ENCODE data around the gene CD40LG.
A peak's percentile ranks its signal among the peaks of the same experiment; 100 is the strongest.

CD40LG gene

DNA sequence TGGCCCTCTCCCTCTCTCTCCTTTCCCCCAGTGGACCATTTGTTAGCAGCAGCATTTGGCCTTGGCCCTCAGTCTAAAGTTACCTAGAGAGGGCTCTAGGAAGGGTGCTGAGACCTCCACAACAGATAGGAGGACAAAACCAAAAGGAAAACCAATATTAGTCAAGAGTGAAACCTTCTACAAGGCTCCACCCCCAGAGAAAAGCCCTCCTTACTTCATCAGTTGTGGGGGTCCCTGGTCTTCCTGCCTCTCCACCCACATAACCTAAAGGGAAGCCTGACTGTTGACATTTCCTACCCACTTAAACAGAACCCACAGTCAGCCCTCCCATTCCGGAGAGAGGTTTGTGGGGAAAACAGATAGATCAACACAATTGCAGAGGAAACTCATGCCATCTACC, 4.7 kb upstream of the CD40LG start:
- intact Hi-C loops (cut with DNase I) = no loop called here
- no peak for DNase-seq

DNA sequence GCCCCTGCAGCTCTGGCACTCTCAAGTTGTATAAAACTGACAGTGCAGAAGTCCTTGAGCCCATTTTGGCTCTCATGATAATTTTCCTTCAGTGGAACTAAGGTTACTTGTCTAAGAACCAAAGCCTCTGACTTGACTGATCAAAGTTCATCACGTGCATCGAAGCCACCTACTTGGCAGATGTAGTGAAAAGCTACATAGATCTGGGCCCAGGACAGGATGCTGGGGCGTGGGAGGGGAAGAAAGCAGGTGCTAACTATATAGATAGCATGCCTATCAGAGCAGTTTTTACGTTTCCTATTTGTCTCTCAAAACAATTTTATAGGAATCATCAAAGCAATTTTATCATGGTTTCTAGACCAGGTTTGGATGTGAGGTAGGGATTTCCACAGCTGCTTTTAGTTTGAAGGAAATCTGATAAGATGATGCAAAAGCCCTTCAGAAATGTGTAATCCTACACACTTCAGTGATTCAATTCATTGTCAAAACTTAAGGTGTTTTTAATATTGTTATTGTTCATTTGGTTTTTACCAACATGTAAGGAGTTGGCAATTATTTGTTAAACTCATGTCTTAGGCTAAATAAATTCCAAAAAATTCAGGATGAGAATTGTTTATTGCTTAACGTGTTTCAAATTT, 1.2 kb upstream of the CD40LG start:
- intact Hi-C loops (cut with DNase I) = no loop called here
- no peak for DNase-seq

DNA sequence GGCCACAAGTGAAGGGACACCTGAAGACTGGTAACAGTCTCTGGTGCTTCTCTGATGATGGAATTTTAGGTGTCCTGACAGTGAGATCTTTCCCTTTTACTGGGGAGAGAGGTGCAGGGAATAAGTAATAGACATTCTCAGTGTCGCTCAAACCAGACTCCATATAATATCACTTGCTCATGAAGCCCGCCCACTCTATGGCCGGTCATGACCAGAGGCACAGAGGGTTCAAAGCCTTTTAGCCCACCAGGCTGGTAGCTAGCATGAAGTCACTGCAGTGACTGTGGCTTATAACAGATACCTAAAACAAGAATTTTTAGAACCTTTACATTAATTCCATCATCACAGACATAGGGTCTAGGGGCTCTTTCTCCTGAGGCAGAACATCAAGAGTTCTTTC, 2.9 kb downstream of the CD40LG start:
- intact Hi-C loops (cut with DNase I) = no loop called here
- DNase-seq = no peak

DNA sequence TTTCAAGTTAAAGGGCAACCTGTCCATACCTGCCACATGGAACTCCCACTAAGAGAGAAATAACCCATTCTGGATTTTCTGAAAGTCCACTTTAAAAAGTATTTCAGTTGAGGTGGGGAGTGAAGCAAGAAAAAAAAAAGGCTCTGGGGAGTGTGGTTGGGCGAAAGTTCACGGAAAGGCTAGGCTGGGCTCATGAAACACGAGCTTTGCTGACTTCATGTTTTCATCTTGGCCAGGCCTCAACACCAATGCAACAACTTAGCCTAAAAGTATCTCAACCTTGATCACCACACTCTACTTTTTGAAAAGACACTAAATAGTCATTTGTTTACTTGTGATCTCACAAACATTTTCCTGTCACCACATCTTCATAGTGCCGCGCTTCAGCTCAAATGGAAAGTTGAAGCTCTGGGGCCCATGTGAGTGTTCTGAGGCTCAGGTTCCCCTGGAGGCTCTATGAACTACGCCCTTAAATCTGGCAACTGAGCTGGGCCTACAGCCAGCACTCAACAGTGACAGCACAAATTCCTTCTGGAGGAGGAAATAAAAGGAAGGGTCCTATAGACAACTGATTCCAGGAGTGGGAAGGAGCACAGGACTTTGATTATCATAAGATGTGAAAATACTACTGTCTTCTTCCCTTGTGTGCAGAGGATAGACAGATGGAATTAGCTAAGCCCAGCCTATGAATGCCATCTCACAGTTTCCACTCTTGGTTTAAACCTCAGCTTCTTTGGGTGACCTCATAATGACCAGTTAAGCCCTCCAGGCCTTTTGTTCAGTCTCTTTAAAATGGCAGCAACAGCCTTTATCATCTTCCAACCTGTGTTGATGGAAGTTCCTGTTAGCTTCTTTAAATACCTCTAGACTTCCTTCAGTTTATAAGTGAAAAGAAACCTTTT, 5.1 kb downstream of the CD40LG start:
- intact Hi-C loops (cut with DNase I) = no loop called here

DNA sequence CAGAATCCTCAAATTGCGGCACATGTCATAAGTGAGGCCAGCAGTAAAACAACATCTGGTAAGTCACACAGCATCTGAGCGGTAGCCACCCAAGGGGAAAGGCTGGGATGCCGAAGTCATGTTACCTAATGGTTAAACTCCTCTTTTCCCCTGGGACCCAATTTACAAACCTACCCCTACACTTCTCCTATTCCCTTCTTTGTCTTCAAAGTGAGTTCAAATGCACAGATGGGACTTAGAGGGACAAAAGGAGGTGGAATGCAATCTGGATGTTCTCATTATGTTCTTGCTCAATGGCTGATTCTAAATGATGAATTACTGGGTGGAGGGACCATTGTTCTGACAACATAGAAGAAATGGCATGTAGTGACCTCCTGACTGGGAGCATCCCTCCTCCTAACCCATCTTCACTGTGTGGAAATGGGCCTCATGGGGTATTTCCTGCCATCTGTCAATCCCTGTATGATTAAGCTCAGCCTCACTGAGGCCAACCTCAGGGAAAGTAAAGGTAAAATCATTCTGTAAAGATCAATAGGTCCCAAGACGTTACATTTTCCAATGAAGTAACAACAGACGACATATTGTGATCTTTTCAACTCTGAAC, 8.5 kb downstream of the CD40LG start:
- DNase-seq = no peak
- intact Hi-C loops (cut with DNase I) = no loop called here

More for the DNA sequence above, 5.1 kb downstream of the CD40LG start:
- DNase-seq = no peak

DNA sequence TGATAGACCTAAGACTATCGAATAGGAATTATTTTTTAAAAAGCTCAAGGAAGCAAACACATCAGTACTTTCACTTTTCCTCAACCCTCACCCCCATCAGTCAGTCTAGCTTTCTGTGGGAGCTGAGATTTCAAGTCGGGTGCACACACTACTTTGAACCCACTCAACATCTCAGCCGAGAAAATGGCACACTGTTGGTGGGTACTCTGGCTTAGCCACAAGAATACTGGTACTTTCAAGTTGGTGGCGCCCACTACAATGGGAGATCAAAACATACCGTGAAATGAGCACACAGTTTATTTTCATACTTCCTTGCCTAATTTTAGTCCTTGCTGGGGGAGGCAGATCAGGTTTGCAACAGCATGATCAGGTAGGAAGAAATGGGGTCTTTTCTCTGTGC, 10.2 kb downstream of the CD40LG start:
- DNase-seq = peak in 2 of 42 donors; percentile 7 to 12

DNA sequence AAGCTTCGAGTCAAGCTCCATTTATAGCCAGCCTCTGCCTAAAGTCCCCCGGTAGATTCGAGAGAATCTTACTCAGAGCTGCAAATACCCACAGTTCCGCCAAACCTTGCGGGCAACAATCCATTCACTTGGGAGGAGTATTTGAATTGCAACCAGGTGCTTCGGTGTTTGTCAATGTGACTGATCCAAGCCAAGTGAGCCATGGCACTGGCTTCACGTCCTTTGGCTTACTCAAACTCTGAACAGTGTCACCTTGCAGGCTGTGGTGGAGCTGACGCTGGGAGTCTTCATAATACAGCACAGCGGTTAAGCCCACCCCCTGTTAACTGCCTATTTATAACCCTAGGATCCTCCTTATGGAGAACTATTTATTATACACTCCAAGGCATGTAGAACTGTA, 11.2 kb downstream of the CD40LG start:
- DNase-seq = no peak
- intact Hi-C loops (cut with DNase I) = no loop called here

More for the DNA sequence above, 10.2 kb downstream of the CD40LG start:
- intact Hi-C loops (cut with DNase I) = no loop called here

DNA sequence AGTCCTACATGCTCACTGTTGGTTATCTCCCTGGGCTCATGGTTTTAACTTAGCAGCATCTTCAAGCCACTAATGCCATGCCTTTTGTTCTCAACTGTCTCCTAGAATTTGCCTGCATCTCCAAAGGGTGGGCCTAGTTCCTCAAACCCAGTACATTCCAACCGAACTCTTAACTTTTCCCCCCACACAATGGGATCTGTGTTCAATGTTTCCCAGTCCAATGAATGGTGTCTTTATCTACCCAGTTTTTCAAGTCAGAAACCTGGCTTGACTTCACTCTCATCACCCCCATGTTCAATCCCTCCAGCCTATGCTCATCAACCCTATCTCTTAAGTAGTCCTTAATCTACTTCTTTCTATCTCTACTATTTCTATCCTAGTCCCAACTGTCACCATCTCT, 12.9 kb downstream of the CD40LG start:
- intact Hi-C loops (cut with DNase I) = no loop called here
- DNase-seq = no peak

DNA sequence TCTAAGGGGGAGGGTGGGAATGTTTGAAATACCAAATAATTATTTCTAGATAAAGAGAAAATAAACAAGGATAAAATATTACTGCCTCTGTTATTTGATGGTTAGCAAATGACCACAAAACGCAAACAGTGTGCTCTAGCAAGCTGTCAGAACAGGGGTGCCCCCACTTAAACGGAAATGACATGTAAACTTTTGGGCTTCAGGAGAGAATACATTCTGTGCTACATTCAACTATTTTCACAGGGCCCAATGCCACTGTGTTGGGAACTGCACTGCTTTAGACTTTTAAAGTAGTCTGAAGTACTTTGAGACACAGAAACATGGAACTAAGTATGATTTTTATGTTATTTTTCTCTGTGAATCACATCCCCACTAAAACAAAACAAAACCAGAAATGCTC, 14.1 kb downstream of the CD40LG start:
- DNase-seq = no peak
- intact Hi-C loops (cut with DNase I) = no loop called here

DNA sequence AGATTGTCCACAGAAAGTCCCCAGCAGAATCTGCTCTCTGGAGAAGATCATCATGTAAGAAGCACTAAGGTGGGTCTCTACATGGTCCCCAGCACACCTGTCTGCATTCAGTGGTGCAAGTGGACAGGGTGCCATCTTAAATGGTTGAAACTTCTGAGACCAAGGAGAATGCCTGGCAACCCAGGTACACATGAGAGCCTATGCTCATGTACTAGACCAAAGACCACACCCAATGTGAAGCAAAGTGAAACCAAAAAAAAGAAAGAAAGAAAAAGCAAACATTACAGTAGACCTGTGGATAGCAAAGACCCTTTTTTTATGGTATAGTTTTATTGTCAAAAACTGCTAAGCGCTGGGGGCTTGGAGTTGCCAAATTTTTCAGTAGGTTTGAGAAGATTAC, 15.0 kb downstream of the CD40LG start:
- intact Hi-C loops (cut with DNase I) = no loop called here
- no peak for DNase-seq

DNA sequence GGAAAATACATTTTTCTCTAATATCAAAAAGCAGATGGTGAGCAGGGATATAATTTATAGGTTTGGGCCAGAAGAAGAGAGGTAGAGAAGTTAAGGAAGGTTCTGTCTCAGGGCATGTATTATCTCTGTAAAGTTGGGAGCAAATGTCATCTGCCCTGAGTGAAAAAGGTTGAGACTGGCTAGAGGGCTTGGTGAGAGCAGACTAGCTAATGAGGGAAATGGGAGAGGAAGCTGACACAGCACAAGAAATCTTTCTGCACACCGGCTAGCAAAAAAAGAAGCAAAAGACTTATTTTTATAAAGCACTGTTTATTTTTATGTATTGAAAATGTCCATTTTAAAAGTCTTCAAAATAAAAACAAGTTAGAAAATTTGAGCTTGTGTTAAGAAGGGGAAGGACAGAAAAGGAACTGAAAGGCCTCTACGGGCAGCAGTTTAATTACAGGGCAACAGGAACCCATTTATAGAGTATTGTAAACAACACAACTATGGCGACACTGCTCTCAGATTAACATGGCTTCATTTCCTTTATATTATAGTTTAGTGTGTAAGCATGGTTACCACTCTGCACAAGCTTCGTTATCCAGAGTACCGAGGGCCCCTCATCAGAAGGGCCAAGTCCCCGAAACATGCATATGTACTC, 17.4 kb downstream of the CD40LG start:
- intact Hi-C loops (cut with DNase I) = no loop called here
- DNase-seq = no peak

DNA sequence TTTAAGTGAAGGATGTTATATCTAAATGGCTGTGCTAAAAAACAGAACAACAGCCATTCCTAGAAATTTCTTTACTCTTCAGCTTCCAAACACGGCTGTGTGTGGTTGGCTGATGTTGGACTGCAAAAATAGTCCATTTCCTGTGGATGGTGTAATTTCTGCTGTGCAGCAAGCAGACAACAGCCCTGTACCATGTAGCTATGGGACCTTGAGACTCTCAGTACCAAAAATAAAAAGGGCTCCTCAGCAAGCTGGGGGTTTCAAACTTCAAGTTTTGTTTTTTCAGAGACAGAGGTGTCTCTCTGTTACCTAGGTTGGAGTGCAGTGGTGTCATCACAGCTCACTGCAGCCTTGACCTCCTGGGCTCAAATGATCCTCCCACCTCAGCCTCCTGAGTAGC, 18.1 kb downstream of the CD40LG start:
- no peak for DNase-seq
- intact Hi-C loops (cut with DNase I) = no loop called here

DNA sequence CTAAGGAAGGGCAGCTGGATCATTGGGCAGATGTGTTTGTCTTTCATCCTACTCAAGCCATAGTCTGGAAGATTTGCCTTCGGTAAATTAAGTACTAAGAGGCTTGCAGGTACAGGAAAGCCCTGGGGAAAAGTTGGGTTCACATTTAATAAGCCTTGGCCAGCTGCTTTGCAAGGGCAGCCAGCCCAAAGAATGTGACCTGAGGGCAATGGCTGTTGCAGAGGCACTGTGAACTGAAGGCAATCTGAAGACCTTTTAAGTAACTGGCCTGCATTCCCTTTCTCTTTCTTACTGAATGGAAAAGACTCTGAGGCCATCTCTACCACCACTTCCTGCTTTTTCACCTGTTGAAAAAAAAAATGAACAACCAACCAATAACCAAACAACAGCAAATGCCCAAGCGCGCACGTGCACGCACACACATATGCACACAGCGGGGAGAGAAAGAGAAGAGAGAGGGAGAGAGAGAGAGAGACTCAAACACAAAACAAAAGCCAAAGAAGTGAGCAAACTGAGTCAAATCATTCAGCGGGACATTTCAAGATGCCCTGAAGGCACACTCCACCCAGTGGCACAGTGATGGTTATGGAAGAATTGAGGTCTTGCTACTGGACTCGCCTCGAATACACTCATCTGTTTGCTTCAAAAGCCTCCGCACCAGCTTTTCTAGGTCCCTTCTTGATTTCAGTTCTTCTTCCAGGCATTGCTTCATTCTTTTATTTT, 19.6 kb downstream of the CD40LG start:
- DNase-seq = no peak
- intact Hi-C loops (cut with DNase I) = no loop called here

DNA sequence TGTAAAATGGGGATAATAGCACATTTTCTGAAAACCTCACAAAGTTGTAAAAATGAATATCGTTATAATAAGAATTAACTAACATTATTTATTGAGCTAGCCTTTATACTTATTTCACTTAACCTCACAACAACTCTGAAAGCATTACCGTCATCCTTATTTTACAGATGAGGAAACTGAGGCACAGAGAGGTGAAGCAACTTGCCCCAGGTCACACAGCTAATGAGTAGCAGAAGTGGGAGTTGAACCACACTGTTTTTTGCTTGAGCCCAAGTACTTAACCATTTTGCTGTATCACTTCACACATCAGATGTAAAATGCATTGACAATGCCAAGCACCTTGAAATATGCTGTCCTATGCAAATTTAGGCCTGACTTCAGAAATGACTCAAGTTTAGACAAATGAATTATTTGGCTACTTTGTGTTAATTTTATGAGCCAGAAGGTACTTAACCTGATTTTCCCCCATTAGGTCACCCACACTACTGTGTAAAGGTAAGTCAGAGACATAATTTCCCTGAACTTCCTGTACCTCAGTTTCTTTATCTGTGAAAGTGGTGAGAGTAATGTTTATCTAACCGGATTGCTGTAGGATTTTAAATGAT, 23.1 kb downstream of the CD40LG start:
- intact Hi-C loops (cut with DNase I) = no loop called here
- DNase-seq = no peak

DNA sequence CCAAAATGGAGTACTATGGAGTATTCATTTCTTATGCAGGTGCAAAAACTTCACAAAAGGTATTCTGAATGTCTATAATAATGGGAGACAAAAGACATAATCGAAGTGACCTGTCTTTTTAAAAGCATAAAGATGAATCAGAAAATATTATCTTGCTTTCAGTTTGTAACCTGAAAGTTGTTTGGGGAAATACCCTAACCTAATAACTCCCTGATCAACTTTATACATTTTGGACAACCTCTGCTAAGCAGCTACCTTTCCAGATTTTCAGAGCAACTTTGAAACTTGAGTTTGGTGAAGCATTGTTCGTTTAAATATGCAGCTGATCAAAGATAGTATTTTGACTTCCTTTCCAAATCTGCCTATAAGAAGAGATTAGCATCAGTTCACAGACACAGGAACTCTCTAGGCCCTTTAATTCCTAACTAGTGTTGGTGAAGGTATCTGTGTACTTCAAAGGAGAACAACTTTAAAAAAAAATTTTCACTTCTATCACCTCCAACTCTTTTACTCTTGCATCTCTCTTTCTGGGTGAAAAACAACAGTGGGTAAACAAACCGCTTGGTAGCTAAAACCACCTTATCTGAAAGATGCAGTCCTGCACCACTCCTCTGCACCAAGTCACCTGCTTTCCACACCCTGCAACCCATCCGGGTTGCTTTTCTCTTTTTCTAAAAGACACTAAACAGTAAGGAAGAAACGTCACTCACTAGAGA, 26.5 kb downstream of the CD40LG start:
- DNase-seq = no peak
- intact Hi-C loops (cut with DNase I) = no loop called here

DNA sequence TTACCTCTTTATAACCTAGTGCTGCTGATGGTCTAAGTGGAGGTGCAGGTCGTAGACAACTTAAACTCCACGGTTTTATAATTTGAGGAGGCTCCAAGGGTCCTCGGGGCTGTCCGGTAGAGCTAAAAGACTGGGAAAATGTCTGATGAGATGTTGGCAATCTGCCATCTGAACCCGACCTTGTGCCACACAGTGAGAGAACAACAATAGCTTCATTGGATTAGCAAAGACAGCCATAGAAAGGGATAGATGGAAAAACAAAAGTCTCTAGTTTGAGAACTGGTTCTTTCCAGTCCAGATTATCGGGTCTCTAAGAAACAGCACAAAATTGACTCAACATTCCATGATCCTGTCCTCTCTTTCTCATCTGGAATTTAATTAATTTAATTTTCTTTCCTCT, 31.6 kb downstream of the CD40LG start:
- intact Hi-C loops (cut with DNase I) = no loop called here
- DNase-seq = peak in 6 of 42 donors; percentile 2 to 19 (median 11)

DNA sequence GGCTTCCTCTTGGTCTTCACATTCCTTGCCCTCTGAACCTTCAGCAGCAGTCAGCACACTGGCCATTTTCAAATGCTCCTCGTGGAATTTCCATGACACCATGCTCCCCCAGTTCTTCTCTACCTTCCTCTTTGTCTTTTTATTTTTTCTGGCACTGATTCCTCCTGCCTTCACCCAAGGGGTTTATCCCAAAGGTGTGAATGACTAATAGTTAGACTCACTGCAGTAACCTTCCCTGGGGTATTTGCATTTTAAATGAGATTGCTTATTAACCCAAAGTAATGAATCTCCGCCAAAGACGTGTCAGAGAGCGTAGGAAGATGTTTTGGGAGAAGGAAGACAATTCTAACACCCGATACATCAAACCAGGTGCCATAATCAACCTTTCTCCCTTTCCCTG, 36.2 kb downstream of the CD40LG start:
- intact Hi-C loops (cut with DNase I) = no loop called here
- no peak for DNase-seq

DNA sequence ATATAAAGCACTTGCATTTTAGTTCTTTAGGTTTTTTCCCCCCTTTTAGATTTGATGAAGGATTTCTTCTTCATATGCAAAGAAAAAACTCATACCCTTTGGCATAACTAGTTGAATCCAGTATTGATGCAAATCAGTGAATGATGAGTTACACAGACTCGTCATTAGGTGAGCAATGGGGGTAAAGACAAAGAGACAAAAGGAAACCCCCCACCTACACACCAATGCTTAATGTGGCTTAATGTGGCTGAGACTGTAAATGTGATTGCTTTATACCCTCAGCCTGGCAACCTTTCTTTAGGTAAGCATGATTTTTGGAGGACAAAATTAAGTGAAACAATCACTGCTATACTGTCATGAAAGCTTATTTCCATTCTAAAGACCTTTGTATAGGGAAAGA, 39.5 kb downstream of the CD40LG start:
- no peak for DNase-seq
- intact Hi-C loops (cut with DNase I) = no loop called here
